ENCODE measurements around the gene C5AR1. TPM values are rescaled to one million over a fixed set of nuclear protein-coding genes. Genes with fewer than 3 reads are reported as not detected.
A peak's percentile ranks its signal among the peaks of the same experiment; 100 is the strongest.
"Not testable (repeated sequence)": the region's sequence is repeated elsewhere in the genome, so short reads cannot be mapped to it uniquely, and the experiment has no call there.

Gene C5AR1
- total RNA-seq, 6 experiments from 2014 or later: 0.24 to 0.95 (median 0.35) TPM

DNA sequence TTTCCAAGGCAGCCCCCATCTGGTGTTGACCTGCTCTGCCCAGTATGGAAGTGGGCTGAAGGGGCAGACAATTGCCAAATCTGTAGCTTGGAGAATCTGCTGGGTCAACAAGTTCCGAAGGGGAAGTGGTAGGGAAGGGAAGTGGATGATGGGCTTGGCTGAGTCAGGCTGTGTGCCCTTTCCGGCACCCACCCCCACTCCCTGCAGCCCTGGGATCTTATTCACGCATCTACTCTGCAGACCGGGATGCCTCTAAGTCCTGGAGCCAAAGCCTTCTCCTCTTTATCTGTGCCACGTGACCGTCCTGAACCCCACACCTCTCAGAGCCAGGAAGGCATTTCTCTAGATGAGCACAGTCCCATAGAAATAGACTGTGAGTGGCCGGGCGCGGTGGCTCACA, 14.8 kb downstream of the C5AR1 start:
- H3K36me3 Mint-ChIP-seq (ENCODE audit: low read depth): no peaks in the 10 kb centered on the region
- TF ChIP-seq, protein P1, sequence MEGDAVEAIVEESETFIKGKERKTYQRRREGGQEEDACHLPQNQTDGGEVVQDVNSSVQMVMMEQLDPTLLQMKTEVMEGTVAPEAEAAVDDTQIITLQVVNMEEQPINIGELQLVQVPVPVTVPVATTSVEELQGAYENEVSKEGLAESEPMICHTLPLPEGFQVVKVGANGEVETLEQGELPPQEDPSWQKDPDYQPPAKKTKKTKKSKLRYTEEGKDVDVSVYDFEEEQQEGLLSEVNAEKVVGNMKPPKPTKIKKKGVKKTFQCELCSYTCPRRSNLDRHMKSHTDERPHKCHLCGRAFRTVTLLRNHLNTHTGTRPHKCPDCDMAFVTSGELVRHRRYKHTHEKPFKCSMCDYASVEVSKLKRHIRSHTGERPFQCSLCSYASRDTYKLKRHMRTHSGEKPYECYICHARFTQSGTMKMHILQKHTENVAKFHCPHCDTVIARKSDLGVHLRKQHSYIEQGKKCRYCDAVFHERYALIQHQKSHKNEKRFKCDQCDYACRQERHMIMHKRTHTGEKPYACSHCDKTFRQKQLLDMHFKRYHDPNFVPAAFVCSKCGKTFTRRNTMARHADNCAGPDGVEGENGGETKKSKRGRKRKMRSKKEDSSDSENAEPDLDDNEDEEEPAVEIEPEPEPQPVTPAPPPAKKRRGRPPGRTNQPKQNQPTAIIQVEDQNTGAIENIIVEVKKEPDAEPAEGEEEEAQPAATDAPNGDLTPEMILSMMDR (IDR thresholded peaks at IDR 0.05): no peak
- no peak overlapping the region for H3K27ac Mint-ChIP-seq
- no peak for DNase-seq
- H3K27me3 Mint-ChIP-seq (ENCODE audit: insufficient read depth): peaks cover 15% of the 10 kb centered on the region
- peaks cover 5% of the 10 kb centered on the region; the same call in 1 of the 2 replicates for H3K4me1 Mint-ChIP-seq (ENCODE audit: low read depth)
- no peak overlapping the region for H3K4me3 Mint-ChIP-seq
- H3K9me3 Mint-ChIP-seq: no peaks in the 10 kb centered on the region

DNA sequence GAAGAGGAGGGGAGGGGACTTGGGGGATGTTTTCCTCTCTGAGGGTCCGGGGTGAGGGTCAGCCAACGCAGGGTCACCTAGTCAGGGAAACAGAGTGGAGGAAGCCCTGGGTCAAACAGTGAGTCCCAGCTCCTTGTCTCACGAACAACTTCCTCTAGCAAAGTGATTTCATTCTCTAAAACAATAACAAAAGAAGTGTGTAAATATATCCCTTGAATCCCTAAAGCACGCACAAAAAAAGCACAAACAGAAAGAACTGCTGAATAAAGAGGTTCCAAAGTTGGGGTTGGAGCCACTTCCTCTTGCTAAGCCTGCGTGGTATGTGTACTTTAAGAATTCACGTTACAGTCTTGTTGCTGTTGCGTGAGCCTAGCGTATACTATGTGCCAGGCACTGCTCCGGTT, 20.8 kb downstream of the C5AR1 start:
- Mint-ChIP-seq H3K4me3 (peak overlapping the region; percentile 57), H3K27me3 (ENCODE audit: insufficient read depth) (peaks cover 13% of the 10 kb centered on the region), H3K9me3 (no peaks in the 10 kb centered on the region), H3K27ac (peak overlapping the region; percentile 54; the same call in 1 of the 2 replicates), H3K4me1 (ENCODE audit: low read depth) (peaks cover 22% of the 10 kb centered on the region), H3K36me3 (ENCODE audit: low read depth) (no peaks in the 10 kb centered on the region)
- no peak for DNase-seq
- TF ChIP-seq, protein P1 (IDR thresholded peaks at IDR 0.05): no peak

DNA sequence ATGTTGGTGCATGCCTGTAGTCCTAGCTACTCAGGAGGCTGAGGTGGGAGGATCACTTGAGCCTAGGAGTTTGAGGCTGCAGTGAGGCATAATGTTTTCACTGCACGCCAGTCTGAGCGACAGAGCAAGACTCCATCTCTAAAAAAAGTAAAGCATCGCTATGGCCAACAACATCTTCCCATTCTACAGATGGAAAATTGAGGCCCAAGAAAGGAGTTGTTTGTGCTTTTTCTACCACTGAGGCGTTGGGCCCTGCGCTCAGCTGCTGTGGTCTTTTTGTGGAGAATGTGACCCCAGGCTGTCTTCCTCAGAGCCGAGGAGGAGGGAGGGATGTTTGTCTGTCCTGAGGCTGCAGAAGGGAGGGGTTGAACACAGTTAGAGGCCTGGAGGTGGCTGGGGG, 21.8 kb downstream of the C5AR1 start:
- TF ChIP-seq, protein P1 (IDR thresholded peaks at IDR 0.05): no peak
- no peak overlapping the region for H3K4me3 Mint-ChIP-seq

DNA sequence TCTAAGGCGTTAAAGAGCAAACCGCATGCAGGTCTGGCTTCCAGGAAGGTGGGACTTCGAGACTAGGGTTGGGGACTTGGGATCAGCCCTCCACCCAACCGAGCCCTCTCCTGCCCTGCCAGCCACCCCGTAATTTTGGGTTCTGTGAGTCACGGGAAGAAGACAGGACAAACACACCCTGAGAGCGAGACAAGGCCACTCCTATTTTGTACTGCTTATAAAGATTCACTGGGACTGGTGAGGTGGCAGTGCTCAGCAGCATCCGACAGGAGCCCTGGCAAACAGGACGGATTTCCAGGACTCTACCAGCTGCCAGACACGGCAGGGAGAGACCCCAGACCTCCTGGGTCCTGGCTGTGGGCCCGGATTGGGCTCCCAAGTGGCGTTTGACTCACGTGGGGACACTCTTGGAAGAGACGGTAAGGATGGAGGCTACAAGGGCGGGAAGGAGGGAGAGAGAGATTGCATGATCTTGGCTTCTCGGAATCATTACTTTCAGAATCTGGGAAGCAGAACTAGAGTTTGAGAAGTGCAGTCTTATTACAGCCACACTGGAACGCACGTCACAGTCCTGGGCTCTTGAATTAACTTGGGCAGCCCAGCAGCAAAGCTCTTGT, 22.4 kb downstream of the C5AR1 start, which contains the start of gene C5AR2:
TSS of gene C5AR2 (plus strand) at position 245 of the 617 bp plus-strand sequence. CDS start 8,625 bp downstream, outside the sequence.
- Mint-ChIP-seq H3K4me1 (ENCODE audit: low read depth) (peaks cover 27% of the 10 kb centered on the region), H3K27me3 (ENCODE audit: insufficient read depth) (peaks cover 13% of the 10 kb centered on the region), H3K4me3 (peak within 1 kb of the TSS; percentile 24; the same call in 1 of the 2 replicates), H3K9me3 (no peaks in the 10 kb centered on the region), H3K36me3 (ENCODE audit: low read depth) (no peaks in the 10 kb centered on the region), H3K27ac (peak within 1 kb of the TSS; percentile 22; the same call in 1 of the 2 replicates)
- DNase-seq: no peak
- TF ChIP-seq, protein P1 (IDR thresholded peaks at IDR 0.05): no peak

More for the DNA sequence above, 21.8 kb downstream of the C5AR1 start:
- H3K9me3 Mint-ChIP-seq: no peaks in the 10 kb centered on the region
- H3K36me3 Mint-ChIP-seq (ENCODE audit: low read depth): no peaks in the 10 kb centered on the region
- peaks cover 23% of the 10 kb centered on the region for H3K4me1 Mint-ChIP-seq (ENCODE audit: low read depth)
- H3K27ac Mint-ChIP-seq: no peak overlapping the region
- peaks cover 13% of the 10 kb centered on the region for H3K27me3 Mint-ChIP-seq (ENCODE audit: insufficient read depth)
- no peak for DNase-seq

DNA sequence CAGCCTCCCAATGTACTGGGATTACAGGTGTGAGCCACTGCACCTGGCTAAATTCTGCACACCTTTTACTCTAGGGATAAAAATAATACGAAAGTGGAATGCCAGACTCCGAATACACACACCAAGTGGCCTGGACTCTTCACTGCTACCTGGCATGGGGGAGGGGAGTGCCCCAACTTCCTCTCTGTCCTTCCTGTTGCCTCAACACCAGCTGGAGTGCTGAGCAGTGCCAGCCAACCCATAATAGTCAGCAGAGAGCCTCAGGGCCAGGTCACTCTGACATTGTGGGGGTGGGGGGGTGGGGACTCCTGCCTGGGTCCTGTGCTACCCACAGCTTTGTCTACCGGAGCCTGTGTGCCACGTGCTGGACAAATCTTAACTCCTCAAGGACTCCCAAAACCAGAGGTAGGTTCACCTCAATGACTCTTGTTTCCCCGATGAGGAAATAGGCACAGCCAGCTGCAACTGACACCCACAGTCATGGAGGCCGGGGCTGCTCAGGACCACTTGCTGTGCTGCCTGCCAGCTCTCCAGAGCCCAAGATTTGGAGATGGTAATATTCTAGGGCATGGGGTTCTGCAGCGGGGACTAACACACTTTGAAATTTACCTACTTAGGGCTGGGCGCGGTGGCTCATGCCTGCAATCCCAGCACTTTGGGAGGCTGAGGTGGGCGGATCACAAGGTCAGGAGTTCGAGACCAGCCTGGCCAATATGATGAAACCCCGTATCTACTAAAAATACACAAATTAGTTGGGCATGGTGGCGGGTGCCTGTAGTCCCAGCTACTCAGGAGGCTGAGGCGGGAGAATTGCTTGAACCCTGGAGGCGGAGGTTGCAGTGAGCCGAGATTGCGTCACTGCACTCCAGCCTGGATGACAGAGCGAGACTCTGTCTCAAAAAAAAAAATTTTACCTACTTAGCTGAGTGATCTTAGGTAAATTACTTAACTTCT, 27.4 kb downstream of the C5AR1 start:
- H3K9me3 Mint-ChIP-seq; H3K27ac Mint-ChIP-seq; H3K36me3 Mint-ChIP-seq (ENCODE audit: low read depth); DNase-seq; H3K4me3 Mint-ChIP-seq: not testable (repeated sequence)
- Mint-ChIP-seq H3K4me1 (ENCODE audit: low read depth) (peaks cover 14% of the 10 kb centered on the region), H3K27me3 (ENCODE audit: insufficient read depth) (peaks cover 11% of the 10 kb centered on the region)

Measured in HFFc6 (cell line).